Uterus (tissue), 4 donors: ENCODE data around the gene HYDIN. TPM values are rescaled to one million over a fixed set of nuclear protein-coding genes. Genes with fewer than 3 reads are reported as not detected.
"Not testable (repeated sequence)": the region's sequence is repeated elsewhere in the genome, so short reads cannot be mapped to it uniquely, and the experiment has no call there.

Experiments
- DNase-seq, 2 donors: peaks; one replicate each; pipeline ENCODE4 v3.0.0-alpha.2; 2019 to 2020
- H3K27ac ChIP-seq, 2 donors: fragments of 200-600 bp; sonication (generic); 1 replicate in 1 of 2; 2 replicates in 1 of 2; pipeline ENCODE4 v1.5.1; 2016 to 2018
- H3K27me3 ChIP-seq, 2 donors: fragments of 200-600 bp; sonication (generic); one replicate each; pipeline ENCODE4 v1.5.1; 2018 to 2019; ENCODE audit warnings: control low read depth in 1 of 2
- H3K36me3 ChIP-seq, 2 donors: fragments of 200-600 bp; sonication (generic); one replicate each; pipeline ENCODE4 v1.5.1; 2019; ENCODE audit warnings: control low read depth in 1 of 2
- H3K4me1 ChIP-seq, 2 donors: fragments of 200-600 bp; sonication (generic); one replicate each; pipeline ENCODE4 v1.5.1; 2018 to 2019; ENCODE audit warnings: control low read depth in 1 of 2
- H3K4me3 ChIP-seq, 2 donors: fragments of 200-600 bp; sonication (generic); 1 replicate in 1 of 2; 2 replicates in 1 of 2; pipeline ENCODE4 v1.5.1; 2018 to 2019; ENCODE audit warnings: mild to moderate bottlenecking in 1 of 2
- H3K9me3 ChIP-seq, 2 donors: fragments of 200-600 bp; sonication (generic); one replicate each; pipeline ENCODE4 v1.5.1; 2019; ENCODE audit warnings: control low read depth in 1 of 2
- intact Hi-C: fragments of 100-400 bp; cut with DNase I; formaldehyde crosslinking; loops from one replicate; pipeline ENCODE4 v1.15.1; 2023; ENCODE audit warnings: low total_unique reads
- total RNA-seq, 4 donors: library from RNA; depleted of rRNA in 3 of 4; stranded (reverse); fragments of >200 nt in 3 of 4; gene quantifications; one replicate each; pipeline versions ENCODE4 v1.1.0 to v1.2.4, GENCODE V29; 2014 to 2023
- donor health status: DM: yes; HTN: yes; CAD: no.

The HYDIN gene
- total RNA-seq, 4 donors from 2014 or later, result under 0.01 to 23.6 (median 8.8) TPM

- DNase-seq, result not testable (repeated sequence)
Observed at GRCh38 chr16:71009440-71010223, 220.9 kb downstream of the HYDIN start.

GRCh38 chr16:71006516-71006915 is 224.0 kb downstream of the HYDIN start:
- H3K27me3 ChIP-seq, H3K36me3 ChIP-seq, H3K4me1 ChIP-seq, H3K27ac ChIP-seq, intact Hi-C loops, DNase-seq, H3K9me3 ChIP-seq, H3K4me3 ChIP-seq: not testable (repeated sequence)

More at GRCh38 chr16:71009440-71010223, 220.9 kb downstream of the HYDIN start:
- H3K4me3 ChIP-seq, H3K9me3 ChIP-seq, H3K27ac ChIP-seq, H3K4me1 ChIP-seq, H3K36me3 ChIP-seq, H3K27me3 ChIP-seq, intact Hi-C loops: not testable (repeated sequence)

- intact Hi-C loops, result not testable (repeated sequence)
Observed at GRCh38 chr16:70999735-71000134, 230.8 kb downstream of the HYDIN start.

GRCh38 chr16:70995799-70996198 is 234.7 kb downstream of the HYDIN start:
- H3K27ac ChIP-seq, H3K27me3 ChIP-seq, H3K4me1 ChIP-seq, H3K36me3 ChIP-seq, H3K9me3 ChIP-seq, H3K4me3 ChIP-seq, DNase-seq, intact Hi-C loops: not testable (repeated sequence)

More at GRCh38 chr16:70999735-71000134, 230.8 kb downstream of the HYDIN start:
- H3K4me3 ChIP-seq, H3K27me3 ChIP-seq, H3K36me3 ChIP-seq, H3K4me1 ChIP-seq, H3K27ac ChIP-seq, H3K9me3 ChIP-seq, DNase-seq: not testable (repeated sequence)

- H3K9me3 ChIP-seq, H3K27me3 ChIP-seq, H3K4me3 ChIP-seq, H3K27ac ChIP-seq, H3K4me1 ChIP-seq, H3K36me3 ChIP-seq, DNase-seq, intact Hi-C loops: not testable (repeated sequence)
Observed at GRCh38 chr16:70992511-70992910, 238.0 kb downstream of the HYDIN start.

- DNase-seq, H3K27me3 ChIP-seq, intact Hi-C loops, H3K27ac ChIP-seq, H3K4me3 ChIP-seq, H3K36me3 ChIP-seq, H3K9me3 ChIP-seq, H3K4me1 ChIP-seq: not testable (repeated sequence)
Observed at GRCh38 chr16:70987019-70987715, 243.4 kb downstream of the HYDIN start.

- H3K4me3 ChIP-seq, H3K36me3 ChIP-seq, H3K27ac ChIP-seq, H3K4me1 ChIP-seq, H3K27me3 ChIP-seq, intact Hi-C loops, H3K9me3 ChIP-seq, DNase-seq: not testable (repeated sequence)
Observed at GRCh38 chr16:70984675-70985074, 245.8 kb downstream of the HYDIN start.

GRCh38 chr16:70968332-70968731 is 262.2 kb downstream of the HYDIN start:
- H3K27ac ChIP-seq, intact Hi-C loops, H3K36me3 ChIP-seq, H3K4me3 ChIP-seq, DNase-seq, H3K4me1 ChIP-seq, H3K27me3 ChIP-seq, H3K9me3 ChIP-seq: not testable (repeated sequence)

GRCh38 chr16:70960169-70960568 is 270.4 kb downstream of the HYDIN start:
- H3K27me3 ChIP-seq, H3K9me3 ChIP-seq, H3K4me1 ChIP-seq, DNase-seq, H3K36me3 ChIP-seq, H3K4me3 ChIP-seq, intact Hi-C loops, H3K27ac ChIP-seq: not testable (repeated sequence)

- H3K4me1 ChIP-seq, intact Hi-C loops, H3K4me3 ChIP-seq, H3K27me3 ChIP-seq, H3K9me3 ChIP-seq, H3K36me3 ChIP-seq, H3K27ac ChIP-seq, DNase-seq: not testable (repeated sequence)
Observed at GRCh38 chr16:70954922-70955321, 275.6 kb downstream of the HYDIN start.

GRCh38 chr16:70953824-70954223 is 276.7 kb downstream of the HYDIN start:
- H3K9me3 ChIP-seq, H3K36me3 ChIP-seq, H3K27me3 ChIP-seq, DNase-seq, H3K4me1 ChIP-seq, H3K4me3 ChIP-seq, H3K27ac ChIP-seq, intact Hi-C loops: not testable (repeated sequence)

GRCh38 chr16:70943551-70943950 is 287.0 kb downstream of the HYDIN start:
- H3K9me3 ChIP-seq, DNase-seq, H3K4me1 ChIP-seq, H3K27ac ChIP-seq, H3K27me3 ChIP-seq, intact Hi-C loops, H3K36me3 ChIP-seq, H3K4me3 ChIP-seq: not testable (repeated sequence)

- H3K27me3 ChIP-seq, H3K36me3 ChIP-seq, H3K9me3 ChIP-seq, DNase-seq, H3K4me3 ChIP-seq, intact Hi-C loops, H3K4me1 ChIP-seq, H3K27ac ChIP-seq: not testable (repeated sequence)
Observed at GRCh38 chr16:70939690-70940359, 290.7 kb downstream of the HYDIN start.
